ENCODE data around the gene PIK3IP1. TPM values are rescaled to one million over a fixed set of nuclear protein-coding genes. Genes with fewer than 3 reads are reported as not detected.

Gene PIK3IP1
- total RNA-seq, 1 donor from 2014 or later: 25.7 TPM

Other genes with a start within 250 kb of the PIK3IP1 start
- 27.5 and 28.6 TPM in 2 replicates for gene SMTN, start 211.2 kb downstream of the PIK3IP1 start, total RNA-seq
- gene SELENOM, start 184.9 kb downstream of the PIK3IP1 start, total RNA-seq: 2.8 and 5.8 TPM in 2 replicates
- gene INPP5J, start 169.5 kb downstream of the PIK3IP1 start, total RNA-seq: 0.30 TPM in 1 of 2 replicates, not detected in the other
- not detected in 2 replicates for gene PLA2G3, start 152.0 kb downstream of the PIK3IP1 start, total RNA-seq
- gene RNF185, start 132.3 kb downstream of the PIK3IP1 start, total RNA-seq: 18.2 and 19.6 TPM in 2 replicates
- gene LIMK2, start 80.2 kb downstream of the PIK3IP1 start, total RNA-seq: 48.5 and 50.2 TPM in 2 replicates
- gene PATZ1, start 53.9 kb upstream of the PIK3IP1 start, total RNA-seq: 34.1 and 34.4 TPM in 2 replicates
- 83.0 and 88.7 TPM in 2 replicates for gene DRG1, start 107.1 kb upstream of the PIK3IP1 start, total RNA-seq
- gene EIF4ENIF1, start 197.4 kb upstream of the PIK3IP1 start, total RNA-seq: 35.3 and 42.3 TPM in 2 replicates
- 169 and 188 TPM in 2 replicates for gene SFI1, start 204.0 kb upstream of the PIK3IP1 start, total RNA-seq

Data from T-helper 2 cell treated with Interferon-gamma antibody and Interleukin-4, amounts not matched to agents 100 ng/mL and 5 ng/mL, for 36 hours (primary cell).